Measurements from ENCODE around the gene POC5.

- no peak for TF ChIP-seq CTCF (IDR thresholded peaks at IDR 0.05)
- no peak for TF ChIP-seq POLR2A (IDR thresholded peaks at IDR 0.05)
- TF ChIP-seq EP300 (IDR thresholded peaks at IDR 0.05), result peak in 1 of 2 donors; percentile 41
Observed at GRCh38 chr5:75668977-75669689, 48.1 kb downstream of the POC5 start.
